Tibial artery (tissue), 4 donors: ENCODE measurements around the gene P2RX1.

Source experiments
- DNase-seq, 2 donors: peaks; one replicate each; pipeline ENCODE4 v3.0.0-alpha.2; 2019
- H3K27ac ChIP-seq, 2 donors: fragments of 200-600 bp; sonication (generic) in 1 of 2; 1 replicate in 1 of 2; 2 replicates in 1 of 2; pipeline ENCODE4 v1.5.1; 2018 to 2019; ENCODE audit warnings: mild to moderate bottlenecking in 1 of 2
- H3K27me3 ChIP-seq, 2 donors: fragments of 200-600 bp; sonication (generic) in 1 of 2; one replicate each; pipeline versions ENCODE4 v1.5.1 to v1.6.0; 2016 to 2019
- H3K36me3 ChIP-seq, 3 donors: fragments of 200-600 bp; sonication (generic) in 2 of 3; one replicate each; pipeline ENCODE4 v1.5.1; 2016 to 2019; ENCODE audit warnings: mild to moderate bottlenecking in 2 of 3
- H3K4me1 ChIP-seq, 4 donors: fragments of 200-600 bp; sonication (generic) in 2 of 4; 1 replicate in 3 of 4; 2 replicates in 1 of 4; pipeline ENCODE4 v1.5.1; 2016 to 2019
- H3K4me3 ChIP-seq, 2 donors: fragments of 200-600 bp; sonication (generic) in 1 of 2; 1 replicate in 1 of 2; 2 replicates in 1 of 2; pipeline ENCODE4 v1.5.1; 2018 to 2019; ENCODE audit warnings: mild to moderate bottlenecking in 2 of 2
- H3K9me3 ChIP-seq, 3 donors: fragments of 200-600 bp; sonication (generic) in 1 of 3; one replicate each; pipeline ENCODE4 v1.5.1; 2016 to 2019
- intact Hi-C: fragments of 100-400 bp; cut with DNase I; formaldehyde crosslinking; loops from one replicate; pipeline ENCODE4 v1.15.0; 2023; ENCODE audit warnings: low total_unique reads
- TF ChIP-seq, protein P1 (sequence below), 2 experiments: fragments of 200-600 bp in 1 of 2; fragments of 450-650 bp in 1 of 2; IDR thresholded peaks; one replicate each; pipeline ENCODE4 v1.5.1; 2017 to 2019; ENCODE audit warnings: antibody characterized with exemption in 2 of 2, mild to moderate bottlenecking in 1 of 2, moderate library complexity in 1 of 2

The P2RX1 gene

DNA sequence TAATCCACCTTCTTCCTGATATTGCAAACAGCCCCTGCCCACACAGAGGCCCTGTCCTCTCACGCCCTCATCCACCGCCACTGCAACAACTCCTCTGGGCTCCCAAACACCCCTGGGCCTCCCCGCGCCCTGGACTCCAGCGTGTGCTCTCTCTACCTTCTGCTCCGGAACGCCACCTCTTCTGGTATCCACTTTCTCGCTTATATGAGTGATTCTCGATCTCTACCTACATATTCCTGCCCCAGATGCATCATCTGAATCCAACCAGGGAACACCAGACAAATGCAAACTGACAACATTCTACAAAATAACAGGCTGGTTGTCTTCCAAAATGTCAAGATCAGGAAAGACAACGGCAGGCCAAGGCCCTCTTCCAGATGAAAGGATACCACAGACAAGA, 42.4 kb downstream of the P2RX1 start:
- no peaks in the 10 kb centered on the region for H3K9me3 ChIP-seq
- TF ChIP-seq, protein P1, sequence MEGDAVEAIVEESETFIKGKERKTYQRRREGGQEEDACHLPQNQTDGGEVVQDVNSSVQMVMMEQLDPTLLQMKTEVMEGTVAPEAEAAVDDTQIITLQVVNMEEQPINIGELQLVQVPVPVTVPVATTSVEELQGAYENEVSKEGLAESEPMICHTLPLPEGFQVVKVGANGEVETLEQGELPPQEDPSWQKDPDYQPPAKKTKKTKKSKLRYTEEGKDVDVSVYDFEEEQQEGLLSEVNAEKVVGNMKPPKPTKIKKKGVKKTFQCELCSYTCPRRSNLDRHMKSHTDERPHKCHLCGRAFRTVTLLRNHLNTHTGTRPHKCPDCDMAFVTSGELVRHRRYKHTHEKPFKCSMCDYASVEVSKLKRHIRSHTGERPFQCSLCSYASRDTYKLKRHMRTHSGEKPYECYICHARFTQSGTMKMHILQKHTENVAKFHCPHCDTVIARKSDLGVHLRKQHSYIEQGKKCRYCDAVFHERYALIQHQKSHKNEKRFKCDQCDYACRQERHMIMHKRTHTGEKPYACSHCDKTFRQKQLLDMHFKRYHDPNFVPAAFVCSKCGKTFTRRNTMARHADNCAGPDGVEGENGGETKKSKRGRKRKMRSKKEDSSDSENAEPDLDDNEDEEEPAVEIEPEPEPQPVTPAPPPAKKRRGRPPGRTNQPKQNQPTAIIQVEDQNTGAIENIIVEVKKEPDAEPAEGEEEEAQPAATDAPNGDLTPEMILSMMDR (IDR thresholded peaks at IDR 0.05) = no peak
- H3K36me3 ChIP-seq = peaks cover 27 to 80% (median 69%) of the 10 kb centered on the region in 3 donors
- H3K4me3 ChIP-seq = no peak overlapping the region
- H3K4me1 ChIP-seq = no peaks in the 10 kb centered on the region
- H3K27me3 ChIP-seq = no peaks in the 10 kb centered on the region
- intact Hi-C loops = no loop called here
- no peak for DNase-seq
- no peak overlapping the region for H3K27ac ChIP-seq

DNA sequence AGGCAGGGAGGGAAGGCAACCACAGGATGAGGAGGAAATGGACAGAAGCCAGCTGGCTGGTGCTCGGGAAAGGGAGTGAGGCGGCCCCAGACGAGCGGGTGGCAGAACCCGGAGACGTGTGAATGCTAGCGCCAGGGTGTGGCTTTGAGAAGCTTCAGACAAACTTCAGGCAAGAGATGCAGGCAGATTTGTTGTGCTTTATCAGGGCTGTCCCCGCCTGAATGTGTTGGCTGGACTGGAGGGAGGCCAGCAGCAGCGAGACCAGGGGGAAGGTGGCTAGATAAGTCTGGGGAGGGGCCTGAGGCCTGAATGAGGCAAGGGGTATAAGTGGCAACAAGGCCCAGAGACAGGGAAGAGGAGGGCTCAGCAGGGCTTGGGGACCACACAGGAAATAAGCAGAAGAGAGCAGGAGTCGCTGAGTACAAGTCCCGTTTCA, 45.4 kb downstream of the P2RX1 start:
- no peak for DNase-seq
- Histone ChIP-seq H3K4me3 (no peak overlapping the region), H3K27ac (no peak overlapping the region), H3K27me3 (no peaks in the 10 kb centered on the region), H3K36me3 (peaks cover 24 to 72% (median 52%) of the 10 kb centered on the region in 3 donors), H3K9me3 (no peaks in the 10 kb centered on the region), H3K4me1 (no peaks in the 10 kb centered on the region)
- intact Hi-C loops = no loop called here
- TF ChIP-seq, protein P1 (IDR thresholded peaks at IDR 0.05) = no peak

DNA sequence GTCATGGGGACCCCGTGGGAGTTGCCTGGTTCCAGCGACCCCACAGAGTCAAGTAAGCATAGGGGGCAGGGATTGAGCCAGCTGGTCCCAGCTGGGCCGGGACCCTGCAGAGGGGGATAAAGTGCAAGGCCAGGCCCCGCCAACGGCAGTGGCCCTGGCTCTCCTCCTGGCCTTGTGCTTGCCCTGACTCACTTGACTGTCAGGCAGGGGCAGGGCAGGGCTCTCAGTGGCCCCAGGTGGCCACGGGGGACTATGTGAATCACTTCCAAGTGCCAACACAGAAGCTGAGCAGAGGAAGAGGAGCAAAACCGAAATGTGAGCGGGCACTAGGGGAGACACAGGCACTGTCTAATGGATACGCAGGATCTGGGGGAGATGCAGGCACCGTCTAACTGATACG, 48.7 kb downstream of the P2RX1 start:
- no peak for DNase-seq
- intact Hi-C loops = no loop called here
- H3K27me3 ChIP-seq = no peaks in the 10 kb centered on the region
- no peak overlapping the region for H3K4me3 ChIP-seq
- H3K36me3 ChIP-seq = peaks cover 8 to 51% (median 24%) of the 10 kb centered on the region in 3 donors
- no peak overlapping the region for H3K27ac ChIP-seq
- TF ChIP-seq, protein P1 (IDR thresholded peaks at IDR 0.05) = no peak
- peaks cover 0 to 12% (median 7%) of the 10 kb centered on the region in 4 donors for H3K4me1 ChIP-seq
- no peaks in the 10 kb centered on the region for H3K9me3 ChIP-seq

DNA sequence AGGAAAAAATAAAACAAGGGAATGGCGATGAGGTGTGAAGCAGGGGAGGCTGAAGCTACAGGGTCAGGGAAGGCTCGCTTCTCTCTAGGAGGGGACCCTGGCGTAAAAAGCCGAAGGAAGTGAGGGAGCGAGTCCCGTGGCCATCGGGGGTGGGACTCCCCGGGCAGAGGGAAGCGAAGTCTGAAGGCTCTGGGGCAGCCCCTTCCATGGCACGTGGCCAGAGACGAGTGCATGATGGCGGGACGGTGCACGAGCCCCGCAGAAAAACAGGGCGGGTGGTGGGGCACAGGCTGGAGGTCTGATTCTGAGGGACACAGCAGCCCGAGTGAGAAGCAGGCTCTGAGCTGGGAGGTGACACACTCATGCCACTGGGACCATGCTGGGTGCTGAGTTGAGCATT, 49.2 kb downstream of the P2RX1 start:
- Histone ChIP-seq H3K27ac (no peak overlapping the region), H3K4me1 (peaks cover 0 to 12% (median 7%) of the 10 kb centered on the region in 4 donors), H3K27me3 (no peaks in the 10 kb centered on the region), H3K36me3 (peaks cover 8 to 50% (median 21%) of the 10 kb centered on the region in 3 donors), H3K9me3 (no peaks in the 10 kb centered on the region), H3K4me3 (no peak overlapping the region)
- TF ChIP-seq, protein P1 (IDR thresholded peaks at IDR 0.05) = no peak
- intact Hi-C loops = no loop called here
- no peak for DNase-seq

DNA sequence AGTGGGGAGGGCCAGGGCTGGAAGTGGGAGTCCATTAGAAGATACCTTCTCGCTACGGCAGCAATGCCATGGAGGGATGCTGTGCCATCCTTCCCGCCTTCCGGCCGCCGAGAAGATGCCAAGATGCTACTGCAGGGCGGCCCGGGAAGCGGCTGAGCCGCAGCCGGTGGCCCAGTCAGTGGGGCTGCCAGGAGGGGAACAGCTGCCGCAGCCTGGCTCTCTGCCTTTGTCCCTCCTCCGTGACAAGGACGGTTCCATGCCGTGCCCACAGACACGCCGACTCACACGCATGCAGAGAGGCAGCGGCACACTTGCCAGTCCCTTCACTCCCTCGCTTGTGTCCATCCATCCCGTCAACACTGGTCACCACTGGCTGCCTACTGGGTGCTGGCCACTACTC, 50.0 kb downstream of the P2RX1 start:
- Histone ChIP-seq H3K36me3 (peaks cover 3 to 52% (median 23%) of the 10 kb centered on the region in 3 donors), H3K27ac (no peak overlapping the region), H3K4me1 (peaks cover 0 to 12% (median 7%) of the 10 kb centered on the region in 4 donors), H3K4me3 (no peak overlapping the region), H3K27me3 (no peaks in the 10 kb centered on the region), H3K9me3 (no peaks in the 10 kb centered on the region)
- intact Hi-C loops = no loop called here
- DNase-seq = no peak
- TF ChIP-seq, protein P1 (IDR thresholded peaks at IDR 0.05) = no peak

DNA sequence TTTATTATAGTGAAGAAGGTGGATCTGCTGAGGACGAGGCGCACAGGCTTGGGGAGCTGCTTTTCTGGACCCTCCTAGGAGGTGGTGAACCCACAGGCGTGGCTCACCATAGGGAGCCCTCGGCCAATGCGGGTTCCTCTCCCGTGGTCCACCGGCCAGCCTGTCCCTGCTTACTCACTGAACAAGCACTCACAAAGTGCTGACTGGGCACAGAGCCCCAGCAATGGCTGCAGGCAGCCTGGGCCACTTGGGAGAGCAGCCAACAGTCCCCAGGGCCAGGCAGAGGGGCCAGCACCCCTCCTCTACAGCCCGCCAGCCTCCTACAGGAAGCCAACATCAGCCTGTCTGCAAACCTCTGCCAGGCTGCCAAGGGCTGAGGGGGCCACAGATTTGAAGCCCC, 51.1 kb downstream of the P2RX1 start:
- H3K27ac ChIP-seq = peak overlapping the region; percentile 13 to 44
- TF ChIP-seq, protein P1 (IDR thresholded peaks at IDR 0.05) = no peak
- no peaks in the 10 kb centered on the region for H3K9me3 ChIP-seq
- no peaks in the 10 kb centered on the region for H3K27me3 ChIP-seq
- intact Hi-C loops = no loop called here
- peaks cover 0 to 12% (median 7%) of the 10 kb centered on the region in 4 donors for H3K4me1 ChIP-seq
- no peak overlapping the region for H3K4me3 ChIP-seq
- DNase-seq = no peak
- H3K36me3 ChIP-seq = peaks cover 11 to 63% (median 29%) of the 10 kb centered on the region in 3 donors
